Fibroblast of lung (primary cell): ENCODE measurements around the gene MYH9. TPM values are rescaled to one million over a fixed set of nuclear protein-coding genes. Genes with fewer than 3 reads are reported as not detected.

Experiments used
- DNase-seq, 2 donors: peaks; one replicate each; pipeline versions ENCODE4 v3.0.0 to v3.0.0-alpha.2; 2010; ENCODE audit warnings: low read depth in 2 of 2
- H2AFZ ChIP-seq: 2 replicates; pipeline ENCODE4 v1.5.1; 2012; ENCODE audit warnings: low read length, control low read depth, inconsistent platforms
- H3K27ac ChIP-seq: 2 replicates; pipeline ENCODE4 v1.5.1; 2011; ENCODE audit warnings: low read length, control low read depth; ENCODE audit not compliant: insufficient read depth
- H3K27me3 ChIP-seq: 2 replicates; pipeline ENCODE4 v1.5.1; 2011; ENCODE audit warnings: mild to moderate bottlenecking, low read length; ENCODE audit not compliant: control insufficient read depth, insufficient read depth
- H3K36me3 ChIP-seq: 2 replicates; pipeline ENCODE4 v1.5.1; 2011; ENCODE audit warnings: low read length; ENCODE audit not compliant: control insufficient read depth, insufficient read depth
- H3K4me1 ChIP-seq: 2 replicates; pipeline ENCODE4 v1.5.1; 2011; ENCODE audit warnings: low read length; ENCODE audit not compliant: control insufficient read depth, insufficient read depth; ENCODE audit errors: extremely low read depth
- H3K4me2 ChIP-seq: 2 replicates; pipeline ENCODE4 v1.5.1; 2011; ENCODE audit warnings: low read length, control low read depth; ENCODE audit not compliant: insufficient read depth; ENCODE audit errors: extremely low read depth
- H3K4me3 ChIP-seq, 4 experiments: fragments of 200-600 bp in 1 of 4; sonication (generic) in 1 of 4; replicated peaks in 1 of 4; 2 replicates each; pipeline ENCODE4 v1.5.1; 2011 to 2016; ENCODE audit warnings: low read length in 4 of 4, low read depth in 3 of 4, mild to moderate bottlenecking in 3 of 4, control low read depth in 2 of 4, inconsistent platforms in 1 of 4, mixed read lengths in 1 of 4; ENCODE audit not compliant: insufficient read depth in 1 of 4; ENCODE audit errors: control extremely low read depth in 1 of 4
- H3K79me2 ChIP-seq: 2 replicates; pipeline ENCODE4 v1.5.1; 2012; ENCODE audit warnings: mild to moderate bottlenecking, low read length, inconsistent platforms; ENCODE audit not compliant: control insufficient read depth, insufficient read depth
- H3K9ac ChIP-seq: 2 replicates; pipeline ENCODE4 v1.5.1; 2011; ENCODE audit warnings: mild to moderate bottlenecking, low read length, control low read depth; ENCODE audit not compliant: insufficient read depth
- H3K9me3 ChIP-seq: 2 replicates; pipeline ENCODE4 v1.5.1; 2012; ENCODE audit warnings: low read depth, low read length; ENCODE audit not compliant: control insufficient read depth, insufficient read depth
- H4K20me1 ChIP-seq: 2 replicates; pipeline ENCODE4 v1.5.1; 2011; ENCODE audit warnings: low read length; ENCODE audit not compliant: control insufficient read depth, insufficient read depth; ENCODE audit errors: extremely low read depth
- CTCF ChIP-seq, 2 donors: IDR thresholded peaks in 1 of 2; conservative IDR thresholded peaks in 1 of 2; 1 replicate in 1 of 2; 2 replicates in 1 of 2; pipeline ENCODE4 v1.5.1; 2011 to 2012; ENCODE audit warnings: low read length in 2 of 2, control low read depth in 1 of 2, inconsistent platforms in 1 of 2, low read depth in 1 of 2, mild to moderate bottlenecking in 1 of 2
- EZH2 ChIP-seq: IDR thresholded peaks from 2 replicates; pipeline ENCODE4 v1.5.1; 2012; ENCODE audit warnings: low read length, control low read depth, mild to moderate bottlenecking; ENCODE audit errors: missing control alignments
- polyA minus RNA-seq: library from RNA; depleted of rRNA, polyadenylated mRNA; stranded (reverse); fragments of >200 nt; gene quantifications from 2 replicates; pipeline ENCODE4 v1.2.3, GENCODE V29; 2011; ENCODE audit warnings: low replicate concordance
- polyA plus RNA-seq, 2 donors: library from polyadenylated mRNA; depleted of rRNA in 1 of 2; stranded (reverse) in 1 of 2; unstranded in 1 of 2; fragments of >200 nt; gene quantifications; 2 replicates each; pipeline ENCODE4 v1.2.1, GENCODE V29; 2011 to 2012; ENCODE audit warnings: missing spikeins in 1 of 2
- total RNA-seq: library from RNA; depleted of rRNA; stranded (reverse); fragments of >200 nt; gene quantifications from 2 replicates; pipeline ENCODE4 v1.2.1, GENCODE V29; 2014

Gene MYH9
- 562 and 796 TPM in 2 replicates for total RNA-seq
- 413 and 677 TPM in 2 replicates for polyA plus RNA-seq
- 611 and 1,244 TPM in 2 replicates for polyA plus RNA-seq (2012)
- 1,141 and 2,569 TPM in 2 replicates for polyA minus RNA-seq

- Histone ChIP-seq H3K27ac (peak within 1 kb of the TSS; percentile 90), H2AFZ (no peak within 1 kb of the TSS), H3K27me3 (no peaks in the 10 kb centered on the region), H3K36me3 (peaks cover 9% of the 10 kb centered on the region), H3K9me3 (no peaks in the 10 kb centered on the region), H3K4me1 (peaks cover 4% of the 10 kb centered on the region), H3K4me3 (peak within 1 kb of the TSS; percentile 94 to 98 (median 96)), H3K9ac (peak within 1 kb of the TSS; percentile 88), H4K20me1 (no peaks in the 10 kb centered on the region), H3K4me2 (peak within 1 kb of the TSS; percentile 74), H3K79me2 (peaks cover 44% of the 10 kb centered on the region)
- TF ChIP-seq CTCF (conservative IDR thresholded peaks at IDR 0.05 in 1 of 2, IDR thresholded peaks at IDR 0.05 in 1 of 2; ENCODE audit: low read depth in 1 of 2, low read length in 2 of 2) (no peak), EZH2 (no peak)
- peak; percentile 99 to 100 for DNase-seq
Observed at GRCh38 chr22:36387959-36388726, at the start of gene MYH9. MYH9 (minus strand) TSS chr22:36387967; CDS start chr22:36349236, 38,731 bp downstream.

DNA sequence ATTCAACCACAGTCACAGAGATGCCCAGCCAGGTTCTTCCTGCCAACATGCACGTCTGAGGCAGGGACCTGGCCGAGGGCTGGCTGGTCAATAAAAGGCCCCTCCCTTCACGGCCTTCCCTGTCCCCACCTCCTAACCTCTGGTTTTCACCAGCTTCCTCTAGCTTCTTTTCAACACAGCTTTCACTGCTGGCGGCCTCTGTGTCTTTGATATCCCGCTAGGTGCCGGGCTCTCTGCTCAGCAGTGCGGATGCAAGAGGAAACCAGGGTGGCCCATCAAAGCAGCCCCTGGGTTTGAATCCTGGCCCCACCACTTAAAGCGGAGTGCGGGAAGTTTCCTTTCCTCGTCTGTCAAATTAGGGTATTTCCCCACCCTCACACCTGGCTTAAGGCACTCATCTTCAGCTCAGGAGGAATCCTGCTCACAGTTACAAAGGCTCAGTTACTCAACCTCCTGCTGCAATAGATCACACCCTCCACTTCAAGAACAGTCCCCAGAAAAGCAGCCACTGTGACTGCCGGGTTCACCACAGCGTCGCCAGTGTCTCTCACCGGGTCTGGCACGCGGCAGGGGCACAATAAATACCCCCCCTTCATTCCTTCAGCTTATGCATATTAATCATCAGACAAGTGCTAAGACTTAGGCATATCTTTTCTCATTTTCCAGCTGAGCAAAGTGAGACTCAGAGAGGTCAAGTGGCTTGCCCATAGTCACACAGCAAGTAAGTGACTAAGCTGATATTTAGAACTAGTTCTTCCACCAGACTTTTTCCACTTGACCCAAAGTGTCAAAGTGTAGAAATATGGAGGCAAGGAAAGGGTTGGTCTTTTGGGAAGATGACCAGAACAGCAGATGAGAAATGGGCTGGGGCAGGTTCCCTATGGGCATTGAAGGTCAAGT is 48.0 kb upstream of the MYH9 start:
- Histone ChIP-seq H2AFZ (no peak overlapping the region), H3K79me2 (no peaks in the 10 kb centered on the region), H3K4me1 (peaks cover 26% of the 10 kb centered on the region), H3K27ac (no peak overlapping the region), H4K20me1 (no peaks in the 10 kb centered on the region), H3K4me2 (no peak overlapping the region), H3K9me3 (no peaks in the 10 kb centered on the region), H3K27me3 (no peaks in the 10 kb centered on the region), H3K9ac (no peak overlapping the region), H3K4me3 (no peak overlapping the region), H3K36me3 (no peaks in the 10 kb centered on the region)
- TF ChIP-seq EZH2: no peak
- no peak for TF ChIP-seq CTCF (conservative IDR thresholded peaks at IDR 0.05 in 1 of 2, IDR thresholded peaks at IDR 0.05 in 1 of 2; ENCODE audit: low read depth in 1 of 2, low read length in 2 of 2)
- no peak for DNase-seq
